Endothelial cell of umbilical vein (primary cell): ENCODE data around the gene TXNL4A. TPM values are rescaled to one million over a fixed set of nuclear protein-coding genes. Genes with fewer than 3 reads are reported as not detected.

Experiments
- BruUV-seq: library from RNA; stranded (reverse); fragments of 400-500 nt; replicated peaks from 2 replicates; lab custom pipeline; 2021; lab: Mats Ljungman, UMichigan
- CTCF ChIA-PET: fragments of 300-600, 350-600 bp; sonication (Branson Sonifier 250); formaldehyde crosslinking; loops from one replicate; lab custom pipeline; 2021; ENCODE audit warnings: antibody characterized with exemption, inconsistent platforms; lab: Charles Lee
- POLR2A ChIA-PET: fragments of 300-600, 350-600 bp; sonication (Branson Sonifier 250); formaldehyde crosslinking; loops from one replicate; lab custom pipeline; 2021; ENCODE audit warnings: antibody characterized with exemption, inconsistent platforms; lab: Charles Lee
- DNase-seq: peaks from one replicate; pipeline ENCODE4 v3.0.0-alpha.2; 2011; ENCODE audit warnings: low read depth, low spot score
- FAIRE-seq: peaks from 2 replicates; lab custom pipeline; 2011; peaks lifted over from hg19 to GRCh38; lab: Jason Lieb, UNC
- H2AFZ ChIP-seq: 2 replicates; pipeline ENCODE4 v1.6.0; 2012; ENCODE audit warnings: low read depth, low read length, control low read depth, inconsistent platforms
- H3K27ac ChIP-seq: 2 replicates; pipeline ENCODE4 v1.5.1; 2011; ENCODE audit warnings: low read depth, mild to moderate bottlenecking, control low read depth, low read length, moderate library complexity; ENCODE audit not compliant: insufficient read depth
- H3K27me3 ChIP-seq, 2 experiments: 2 replicates each; pipeline versions ENCODE4 v1.6.0 to v1.6.1; 2011; ENCODE audit warnings: low read length in 2 of 2, mixed read lengths in 1 of 2; ENCODE audit not compliant: control insufficient read depth in 2 of 2, insufficient read depth in 2 of 2
- H3K36me3 ChIP-seq, 2 experiments: 2 replicates in 1 of 2; 3 replicates in 1 of 2; pipeline ENCODE4 v1.5.1; 2011; ENCODE audit warnings: low read length in 2 of 2, mild to moderate bottlenecking in 1 of 2, moderate library complexity in 1 of 2; ENCODE audit not compliant: control insufficient read depth in 2 of 2, insufficient read depth in 2 of 2; ENCODE audit errors: extremely low read depth in 1 of 2
- H3K4me1 ChIP-seq: 3 replicates; pipeline ENCODE4 v1.5.1; 2011; ENCODE audit warnings: mild to moderate bottlenecking, low read length; ENCODE audit not compliant: control insufficient read depth, insufficient read depth; ENCODE audit errors: extremely low read depth
- H3K4me2 ChIP-seq: 2 replicates; pipeline ENCODE4 v1.6.1; 2011; ENCODE audit warnings: low read length, control low read depth, mixed read lengths; ENCODE audit not compliant: insufficient read depth
- H3K4me3 ChIP-seq, 3 experiments: fragments of 200-600 bp in 1 of 3; sonication (generic), shearing (Covaris generic) in 1 of 3; replicated peaks in 1 of 3; 2 replicates each; pipeline ENCODE4 v1.5.1; 2011 to 2016; ENCODE audit warnings: control low read depth in 3 of 3, low read length in 3 of 3, mild to moderate bottlenecking in 2 of 3, inconsistent platforms in 1 of 3, low read depth in 1 of 3, moderate library complexity in 1 of 3; ENCODE audit not compliant: insufficient read depth in 1 of 3
- H3K79me2 ChIP-seq: 2 replicates; pipeline ENCODE4 v1.6.0; 2012; ENCODE audit warnings: low read length, inconsistent platforms; ENCODE audit not compliant: control insufficient read depth, insufficient read depth
- H3K9ac ChIP-seq: replicated peaks from 2 replicates; pipeline ENCODE3; 2011; ENCODE audit warnings: low read length, control low read depth; ENCODE audit not compliant: insufficient read depth; ENCODE audit errors: extremely low read depth
- H3K9me1 ChIP-seq: replicated peaks from 3 replicates; pipeline ENCODE4 v1.6.0; 2011; ENCODE audit warnings: mild to moderate bottlenecking, low read length; ENCODE audit not compliant: control insufficient read depth, insufficient read depth; ENCODE audit errors: extremely low read depth
- H3K9me3 ChIP-seq: replicated peaks from 2 replicates; pipeline ENCODE4 v1.5.1; 2012; ENCODE audit warnings: low read length, inconsistent platforms; ENCODE audit not compliant: control insufficient read depth, insufficient read depth
- H4K20me1 ChIP-seq: replicated peaks from 2 replicates; pipeline ENCODE3; 2011; ENCODE audit warnings: mild to moderate bottlenecking, low read length; ENCODE audit not compliant: control insufficient read depth, insufficient read depth; ENCODE audit errors: extremely low read depth
- EZH2 ChIP-seq: IDR thresholded peaks from 2 replicates; pipeline ENCODE4 v1.6.1; 2012; ENCODE audit warnings: borderline replicate concordance, low read depth, mild to moderate bottlenecking, moderate library complexity, low read length, inconsistent platforms; ENCODE audit not compliant: severe bottlenecking
- FOS ChIP-seq: IDR thresholded peaks from 2 replicates; pipeline ENCODE4 v1.6.1; 2011; ENCODE audit warnings: mild to moderate bottlenecking, low read length, moderate library complexity, borderline replicate concordance; ENCODE audit not compliant: insufficient read depth
- GATA2 ChIP-seq: IDR thresholded peaks from 2 replicates; pipeline ENCODE4 v1.7.0; 2011; ENCODE audit warnings: low read depth, mild to moderate bottlenecking, moderate library complexity, mixed read lengths, low read length; ENCODE audit not compliant: insufficient read length, insufficient read depth
- JUN ChIP-seq: IDR thresholded peaks from 2 replicates; pipeline ENCODE4 v1.6.1; 2011; ENCODE audit warnings: borderline replicate concordance, low read depth; ENCODE audit not compliant: insufficient read length, insufficient read depth
- MYC ChIP-seq: IDR thresholded peaks from one replicate; pipeline ENCODE4 v1.6.1; 2011; ENCODE audit warnings: mild to moderate bottlenecking, low read depth, low read length
- POLR2A ChIP-seq: IDR thresholded peaks from 2 replicates; pipeline ENCODE4 v1.6.1; 2012; ENCODE audit warnings: low read depth, mild to moderate bottlenecking, control low read depth, low read length
- POLR2AphosphoS5 ChIP-seq: IDR thresholded peaks from 2 replicates; pipeline ENCODE4 v1.6.1; 2012; ENCODE audit warnings: low read depth, mild to moderate bottlenecking, control low read depth, low read length, moderate library complexity; ENCODE audit not compliant: insufficient read depth
- dilution Hi-C: fragments of 300-500 bp; cut with MboI; formaldehyde crosslinking; loops from one replicate; pipeline ENCODE4 v1.15.0; 2019; ENCODE audit warnings: low sequenced_read_pairs; ENCODE audit not compliant: extremely low pct_ligation_motif_present
- intact Hi-C: fragments of 100-400 bp; cut with micrococcal nuclease; formaldehyde crosslinking; loops from one replicate; pipeline ENCODE4 v1.10.0; 2022
- polyA plus RNA-seq, 4 experiments: library from polyadenylated mRNA; depleted of rRNA in 3 of 4; stranded (reverse) in 3 of 4; unstranded in 1 of 4; fragments of >200 nt; gene quantifications; 2 replicates each; pipeline versions ENCODE4 v1.2.1 to v1.2.3, GENCODE V29; 2011 to 2012; ENCODE audit warnings: missing spikeins in 1 of 4
- total RNA-seq: library from RNA; stranded (reverse); gene quantifications from 2 replicates; pipeline ENCODE4 v1.2.3, GENCODE V29; 2021
- TF ChIP-seq, protein P1 (sequence below), 2 donors: IDR thresholded peaks; 1 replicate in 1 of 2; 2 replicates in 1 of 2; pipeline ENCODE4 v1.5.1; 2011; ENCODE audit warnings: low read length in 2 of 2, mild to moderate bottlenecking in 2 of 2, moderate library complexity in 2 of 2, control low read depth in 1 of 2, inconsistent platforms in 1 of 2, low read depth in 1 of 2; ENCODE audit not compliant: insufficient read depth in 1 of 2; ENCODE audit errors: extremely low read depth in 1 of 2
- TF ChIP-seq, protein P2 (sequence below): IDR thresholded peaks from 2 replicates; pipeline ENCODE4 v1.6.1; 2011; ENCODE audit not compliant: insufficient read depth, insufficient read length

TXNL4A gene
- total and polyA plus RNA-seq, 2 donors (not counting 3 experiments of a cell fraction or from before 2014, with no cell fraction given): 148 to 172 TPM

DNA sequence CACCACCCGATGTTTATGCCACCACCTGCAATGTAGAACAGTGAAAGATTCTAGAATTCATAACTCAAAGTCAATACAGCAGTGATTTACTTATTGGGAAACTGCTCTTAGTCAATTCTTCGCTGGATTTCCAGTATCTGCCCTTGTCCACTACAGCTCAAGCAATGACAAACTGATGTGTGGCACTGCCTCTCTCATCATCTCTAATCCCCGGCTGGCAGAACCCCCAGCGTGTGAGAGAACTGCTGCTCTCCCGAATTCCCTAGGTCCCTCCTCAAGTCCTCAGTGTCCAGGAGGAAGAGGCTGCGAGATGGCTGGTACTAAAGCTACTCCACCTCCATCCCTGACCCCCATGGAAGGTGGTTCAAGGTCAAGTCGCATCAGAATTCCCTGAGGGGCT is 1.6 kb downstream of the TXNL4A start:
- H3K79me2 ChIP-seq: peaks cover 65% of the 10 kb centered on the region
- no peaks in the 10 kb centered on the region for H3K9me1 ChIP-seq
- peaks cover 13% of the 10 kb centered on the region for H3K4me1 ChIP-seq
- intact Hi-C loops: loop anchor here (5.0 kb wide), 1 partner anchor 609 kb away; no protein-coding TSS in a partner anchor
- no peaks in the 10 kb centered on the region for H3K27me3 ChIP-seq
- H3K9ac ChIP-seq: peak overlapping the region; percentile 23
- H3K4me3 ChIP-seq: peak overlapping the region in 2 of 3 experiments; percentile 1 to 96
- no peak for TF ChIP-seq POLR2A
- no peak for TF ChIP-seq MYC
- TF ChIP-seq GATA2: no peak
- TF ChIP-seq FOS: no peak
- TF ChIP-seq POLR2AphosphoS5: no peak
- TF ChIP-seq JUN: no peak
- TF ChIP-seq, protein P1, sequence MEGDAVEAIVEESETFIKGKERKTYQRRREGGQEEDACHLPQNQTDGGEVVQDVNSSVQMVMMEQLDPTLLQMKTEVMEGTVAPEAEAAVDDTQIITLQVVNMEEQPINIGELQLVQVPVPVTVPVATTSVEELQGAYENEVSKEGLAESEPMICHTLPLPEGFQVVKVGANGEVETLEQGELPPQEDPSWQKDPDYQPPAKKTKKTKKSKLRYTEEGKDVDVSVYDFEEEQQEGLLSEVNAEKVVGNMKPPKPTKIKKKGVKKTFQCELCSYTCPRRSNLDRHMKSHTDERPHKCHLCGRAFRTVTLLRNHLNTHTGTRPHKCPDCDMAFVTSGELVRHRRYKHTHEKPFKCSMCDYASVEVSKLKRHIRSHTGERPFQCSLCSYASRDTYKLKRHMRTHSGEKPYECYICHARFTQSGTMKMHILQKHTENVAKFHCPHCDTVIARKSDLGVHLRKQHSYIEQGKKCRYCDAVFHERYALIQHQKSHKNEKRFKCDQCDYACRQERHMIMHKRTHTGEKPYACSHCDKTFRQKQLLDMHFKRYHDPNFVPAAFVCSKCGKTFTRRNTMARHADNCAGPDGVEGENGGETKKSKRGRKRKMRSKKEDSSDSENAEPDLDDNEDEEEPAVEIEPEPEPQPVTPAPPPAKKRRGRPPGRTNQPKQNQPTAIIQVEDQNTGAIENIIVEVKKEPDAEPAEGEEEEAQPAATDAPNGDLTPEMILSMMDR (IDR thresholded peaks at IDR 0.05; ENCODE audit: extremely low read depth in 1 of 2, insufficient read depth in 1 of 2, low read depth in 1 of 2, low read length in 2 of 2): no peak
- TF ChIP-seq EZH2: no peak
- TF ChIP-seq, protein P2, sequence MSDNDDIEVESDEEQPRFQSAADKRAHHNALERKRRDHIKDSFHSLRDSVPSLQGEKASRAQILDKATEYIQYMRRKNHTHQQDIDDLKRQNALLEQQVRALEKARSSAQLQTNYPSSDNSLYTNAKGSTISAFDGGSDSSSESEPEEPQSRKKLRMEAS: no peak
- H3K9me3 ChIP-seq: no peaks in the 10 kb centered on the region
- ChIA-PET POLR2A (no interaction called here), CTCF (interaction anchor here (1.5 kb wide), 1 partner anchor 23 kb away, joined by 5 read pairs; the partner anchor contains the start of gene HSBP1L1)
- H3K27ac ChIP-seq: no peak overlapping the region
- FAIRE-seq (peak; percentile 37), DNase-seq (peak; percentile 8)
- no peak overlapping the region for H2AFZ ChIP-seq
- no peaks in the 10 kb centered on the region for H4K20me1 ChIP-seq
- dilution Hi-C loops: no loop called here
- BruUV-seq: no TSS peak
- H3K36me3 ChIP-seq: peaks cover 4 to 7% of the 10 kb centered on the region in 2 experiments
- H3K4me2 ChIP-seq: peak overlapping the region; percentile 97
